Prostate gland (tissue), 2 donors: ENCODE results near the gene PLAAT5. TPM values are rescaled to one million over a fixed set of nuclear protein-coding genes. Genes with fewer than 3 reads are reported as not detected.

Experiments used
- DNase-seq: peaks from one replicate; pipeline ENCODE4 v3.0.0-alpha.2; 2019; ENCODE audit warnings: low spot score
- H3K27ac ChIP-seq, 2 donors: fragments of 200-600 bp; sonication (generic); 2 replicates each; pipeline ENCODE4 v1.5.1; 2017 to 2019
- H3K27me3 ChIP-seq: fragments of 200-600 bp; sonication (generic); replicated peaks from 2 replicates; pipeline ENCODE4 v1.5.1; 2019; ENCODE audit not compliant: insufficient read depth
- H3K36me3 ChIP-seq, 2 donors: fragments of 200-600 bp; sonication (generic); 1 replicate in 1 of 2; 2 replicates in 1 of 2; pipeline versions ENCODE4 v1.5.1 to v1.8.1; 2017 to 2019
- H3K4me1 ChIP-seq: fragments of 200-600 bp; sonication (generic); replicated peaks from 2 replicates; pipeline ENCODE4 v1.5.1; 2019
- H3K4me3 ChIP-seq, 2 donors: fragments of 200-600 bp; sonication (generic); 2 replicates each; pipeline ENCODE4 v1.5.1; 2017 to 2019
- H3K9me3 ChIP-seq: fragments of 200-600 bp; sonication (generic); 2 replicates; pipeline ENCODE4 v1.5.1; 2017
- CTCF ChIP-seq, 4 experiments: fragments of 200-600 bp in 2 of 4; fragments of 450-650 bp in 2 of 4; sonication (generic) in 2 of 4; IDR thresholded peaks; 1 replicate in 3 of 4; 2 replicates in 1 of 4; pipeline ENCODE4 v1.5.1; 2016 to 2019; ENCODE audit warnings: antibody characterized with exemption in 4 of 4, mild to moderate bottlenecking in 2 of 4, moderate library complexity in 2 of 4
- POLR2A ChIP-seq: fragments of 450-650 bp; IDR thresholded peaks from one replicate; pipeline ENCODE4 v1.6.1; 2016; ENCODE audit warnings: antibody characterized with exemption, mild to moderate bottlenecking
- POLR2AphosphoS5 ChIP-seq: sonication (generic); formaldehyde crosslinking; IDR thresholded peaks from one replicate; pipeline ENCODE4 v1.6.1; 2017; ENCODE audit warnings: antibody characterized with exemption
- WGBS: methylation state at CpG from one replicate; pipeline ENCODE4 v1.1.5; 2018; 5-methylcytosine and 5-hydroxymethylcytosine counted together
- intact Hi-C: fragments of 100-400 bp; cut with DNase I; formaldehyde crosslinking; loops from one replicate; pipeline ENCODE4 v1.14.2; 2022
- total RNA-seq, 2 donors: library from RNA; depleted of rRNA; stranded (reverse); fragments of >200 nt; gene quantifications; one replicate each; pipeline ENCODE4 v1.1.0, GENCODE V29; 2016

PLAAT5 gene
- total RNA-seq, 2 donors from 2014 or later, result 25.7 TPM; not detected in 1

DNA sequence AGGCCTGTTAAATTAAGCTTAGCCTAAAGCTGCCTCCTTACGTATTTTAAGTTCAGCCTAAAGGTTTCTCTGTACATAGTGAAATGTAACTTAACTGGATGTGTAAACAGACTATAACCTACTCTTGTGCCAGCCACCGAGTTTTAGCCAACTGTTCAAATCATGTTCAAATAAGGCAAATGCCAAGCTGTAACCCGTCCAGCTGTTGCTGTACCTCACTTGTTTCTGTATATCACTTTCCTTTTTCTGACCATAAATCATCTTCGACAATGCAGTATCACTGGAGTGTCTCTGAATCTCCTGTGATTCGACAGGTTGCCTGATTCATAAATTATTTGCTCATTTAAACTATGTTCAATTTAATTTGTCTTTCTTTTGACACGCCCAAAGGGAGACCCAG is 4.0 kb upstream of the PLAAT5 start:
- H3K36me3 ChIP-seq, result no peaks in the 10 kb centered on the region
- H3K4me3 ChIP-seq, result no peak overlapping the region
- H3K4me1 ChIP-seq, result no peaks in the 10 kb centered on the region
- no peaks in the 10 kb centered on the region for H3K27me3 ChIP-seq
- peak overlapping the region in 1 of 2 donors; percentile 20 for H3K27ac ChIP-seq
- intact Hi-C loops, result loop anchor here (5.0 kb wide), 1 partner anchor 37 kb away; no protein-coding TSS in a partner anchor
- DNase-seq, result peak; percentile 58
- WGBS, result 42% methylated on average over 6 of the region's 6 CpGs
- peak; percentile 58 for TF ChIP-seq POLR2AphosphoS5
- no peak for TF ChIP-seq POLR2A
- TF ChIP-seq CTCF (IDR thresholded peaks at IDR 0.05), result no peak
- H3K9me3 ChIP-seq, result no peaks in the 10 kb centered on the region

DNA sequence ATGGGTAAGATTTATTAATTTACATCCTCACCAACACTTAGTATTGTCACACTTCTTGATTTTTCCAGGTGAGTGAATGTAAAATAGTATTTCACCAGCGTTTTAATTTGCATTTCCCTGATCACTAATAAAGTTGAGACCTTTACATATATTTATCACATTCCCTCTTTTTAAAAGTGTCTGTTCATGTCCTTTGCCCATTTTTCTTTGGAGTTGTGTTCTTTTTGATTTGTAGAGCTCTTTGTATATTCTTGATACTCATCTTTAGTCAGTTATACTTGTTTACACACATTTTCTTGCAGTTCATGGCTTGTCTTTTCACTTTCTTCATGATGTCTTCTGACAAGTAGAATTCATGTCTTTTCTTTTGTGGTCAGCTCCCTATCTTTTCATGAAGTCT is 2.2 kb upstream of the PLAAT5 start:
- Histone ChIP-seq H3K4me1 (no peaks in the 10 kb centered on the region), H3K36me3 (no peaks in the 10 kb centered on the region), H3K27ac (no peak overlapping the region), H3K9me3 (no peaks in the 10 kb centered on the region), H3K4me3 (no peak overlapping the region), H3K27me3 (no peaks in the 10 kb centered on the region)
- no peak for DNase-seq
- 83% methylated on average over 1 of the region's 1 CpG for WGBS
- TF ChIP-seq CTCF (IDR thresholded peaks at IDR 0.05), result no peak
- no peak for TF ChIP-seq POLR2AphosphoS5
- no peak for TF ChIP-seq POLR2A
- intact Hi-C loops, result loop anchor here (5.0 kb wide), 1 partner anchor 39 kb away; no protein-coding TSS in a partner anchor

GRCh38 chr11:63492441-63492840 is 1.5 kb upstream of the PLAAT5 start:
- no peaks in the 10 kb centered on the region for H3K9me3 ChIP-seq
- no peaks in the 10 kb centered on the region for H3K4me1 ChIP-seq
- intact Hi-C loops, result loop anchor here (5.0 kb wide), 1 partner anchor 40 kb away; no protein-coding TSS in a partner anchor
- no peak overlapping the region for H3K4me3 ChIP-seq
- H3K36me3 ChIP-seq, result no peaks in the 10 kb centered on the region
- no peak for DNase-seq
- TF ChIP-seq POLR2AphosphoS5, result no peak
- TF ChIP-seq POLR2A, result no peak
- no peak for TF ChIP-seq CTCF (IDR thresholded peaks at IDR 0.05)
- no peaks in the 10 kb centered on the region for H3K27me3 ChIP-seq
- no peak overlapping the region for H3K27ac ChIP-seq
- 97% methylated on average over 1 of the region's 1 CpG for WGBS

- TF ChIP-seq CTCF (IDR thresholded peaks at IDR 0.05) (no peak), POLR2A (no peak), POLR2AphosphoS5 (no peak)
- no peak for DNase-seq
- Histone ChIP-seq H3K36me3 (no peaks in the 10 kb centered on the region), H3K27me3 (no peaks in the 10 kb centered on the region), H3K27ac (no peak overlapping the region), H3K4me3 (peak overlapping the region in 1 of 2 donors; percentile 31), H3K4me1 (no peaks in the 10 kb centered on the region), H3K9me3 (no peaks in the 10 kb centered on the region)
- 55% methylated on average over 11 of the region's 11 CpGs for WGBS
- intact Hi-C loops, result loop anchor here (5.0 kb wide), 1 partner anchor 40 kb away; no protein-coding TSS in a partner anchor
Measured at GRCh38 chr11:63491636-63492372, 837 bp upstream of the PLAAT5 start.

GRCh38 chr11:63491240-63491587 is 247 bp upstream of the PLAAT5 start:
- H3K4me3 ChIP-seq, result peak overlapping the region; percentile 31 to 35
- DNase-seq, result no peak
- H3K9me3 ChIP-seq, result no peaks in the 10 kb centered on the region
- WGBS, result 3% methylated on average over 13 of the region's 13 CpGs
- no peaks in the 10 kb centered on the region for H3K4me1 ChIP-seq
- H3K36me3 ChIP-seq, result no peaks in the 10 kb centered on the region
- TF ChIP-seq CTCF (IDR thresholded peaks at IDR 0.05) (no peak), POLR2AphosphoS5 (no peak), POLR2A (no peak)
- H3K27me3 ChIP-seq, result no peaks in the 10 kb centered on the region
- intact Hi-C loops, result loop anchor here (5.0 kb wide), 1 partner anchor 41 kb away; no protein-coding TSS in a partner anchor
- peak overlapping the region; percentile 38 to 62 for H3K27ac ChIP-seq
